ENCODE results near the gene SIPA1L3.

GRCh38 chr19:37926711-37927110 is 19.7 kb downstream of the SIPA1L3 start:
- TF ChIP-seq CTCF (conservative IDR thresholded peaks at IDR 0.05; ENCODE audit: low read depth in 2 of 2) = no peak
- no peak for TF ChIP-seq POLR2AphosphoS5 (IDR thresholded peaks at IDR 0.05; ENCODE audit: low read depth)
- no peak for TF ChIP-seq EZH2 (IDR thresholded peaks at IDR 0.05; ENCODE audit: low read depth, unreplicated experiment)
- no peak for TF ChIP-seq REST (IDR thresholded peaks at IDR 0.05; ENCODE audit: unreplicated experiment)
- TF ChIP-seq CREB1 (CRISPR knock-in tag; IDR thresholded peaks at IDR 0.05; ENCODE audit: low read depth) = no peak
- TF ChIP-seq ZNF331 (CRISPR knock-in tag; IDR thresholded peaks at IDR 0.05; ENCODE audit: low read depth) = no peak
- no peak for TF ChIP-seq EZH2phosphoT487 (IDR thresholded peaks at IDR 0.05; ENCODE audit: unreplicated experiment)
- TF ChIP-seq ZNF114 (CRISPR knock-in tag; IDR thresholded peaks at IDR 0.05) = no peak
- TF ChIP-seq, protein P1, sequence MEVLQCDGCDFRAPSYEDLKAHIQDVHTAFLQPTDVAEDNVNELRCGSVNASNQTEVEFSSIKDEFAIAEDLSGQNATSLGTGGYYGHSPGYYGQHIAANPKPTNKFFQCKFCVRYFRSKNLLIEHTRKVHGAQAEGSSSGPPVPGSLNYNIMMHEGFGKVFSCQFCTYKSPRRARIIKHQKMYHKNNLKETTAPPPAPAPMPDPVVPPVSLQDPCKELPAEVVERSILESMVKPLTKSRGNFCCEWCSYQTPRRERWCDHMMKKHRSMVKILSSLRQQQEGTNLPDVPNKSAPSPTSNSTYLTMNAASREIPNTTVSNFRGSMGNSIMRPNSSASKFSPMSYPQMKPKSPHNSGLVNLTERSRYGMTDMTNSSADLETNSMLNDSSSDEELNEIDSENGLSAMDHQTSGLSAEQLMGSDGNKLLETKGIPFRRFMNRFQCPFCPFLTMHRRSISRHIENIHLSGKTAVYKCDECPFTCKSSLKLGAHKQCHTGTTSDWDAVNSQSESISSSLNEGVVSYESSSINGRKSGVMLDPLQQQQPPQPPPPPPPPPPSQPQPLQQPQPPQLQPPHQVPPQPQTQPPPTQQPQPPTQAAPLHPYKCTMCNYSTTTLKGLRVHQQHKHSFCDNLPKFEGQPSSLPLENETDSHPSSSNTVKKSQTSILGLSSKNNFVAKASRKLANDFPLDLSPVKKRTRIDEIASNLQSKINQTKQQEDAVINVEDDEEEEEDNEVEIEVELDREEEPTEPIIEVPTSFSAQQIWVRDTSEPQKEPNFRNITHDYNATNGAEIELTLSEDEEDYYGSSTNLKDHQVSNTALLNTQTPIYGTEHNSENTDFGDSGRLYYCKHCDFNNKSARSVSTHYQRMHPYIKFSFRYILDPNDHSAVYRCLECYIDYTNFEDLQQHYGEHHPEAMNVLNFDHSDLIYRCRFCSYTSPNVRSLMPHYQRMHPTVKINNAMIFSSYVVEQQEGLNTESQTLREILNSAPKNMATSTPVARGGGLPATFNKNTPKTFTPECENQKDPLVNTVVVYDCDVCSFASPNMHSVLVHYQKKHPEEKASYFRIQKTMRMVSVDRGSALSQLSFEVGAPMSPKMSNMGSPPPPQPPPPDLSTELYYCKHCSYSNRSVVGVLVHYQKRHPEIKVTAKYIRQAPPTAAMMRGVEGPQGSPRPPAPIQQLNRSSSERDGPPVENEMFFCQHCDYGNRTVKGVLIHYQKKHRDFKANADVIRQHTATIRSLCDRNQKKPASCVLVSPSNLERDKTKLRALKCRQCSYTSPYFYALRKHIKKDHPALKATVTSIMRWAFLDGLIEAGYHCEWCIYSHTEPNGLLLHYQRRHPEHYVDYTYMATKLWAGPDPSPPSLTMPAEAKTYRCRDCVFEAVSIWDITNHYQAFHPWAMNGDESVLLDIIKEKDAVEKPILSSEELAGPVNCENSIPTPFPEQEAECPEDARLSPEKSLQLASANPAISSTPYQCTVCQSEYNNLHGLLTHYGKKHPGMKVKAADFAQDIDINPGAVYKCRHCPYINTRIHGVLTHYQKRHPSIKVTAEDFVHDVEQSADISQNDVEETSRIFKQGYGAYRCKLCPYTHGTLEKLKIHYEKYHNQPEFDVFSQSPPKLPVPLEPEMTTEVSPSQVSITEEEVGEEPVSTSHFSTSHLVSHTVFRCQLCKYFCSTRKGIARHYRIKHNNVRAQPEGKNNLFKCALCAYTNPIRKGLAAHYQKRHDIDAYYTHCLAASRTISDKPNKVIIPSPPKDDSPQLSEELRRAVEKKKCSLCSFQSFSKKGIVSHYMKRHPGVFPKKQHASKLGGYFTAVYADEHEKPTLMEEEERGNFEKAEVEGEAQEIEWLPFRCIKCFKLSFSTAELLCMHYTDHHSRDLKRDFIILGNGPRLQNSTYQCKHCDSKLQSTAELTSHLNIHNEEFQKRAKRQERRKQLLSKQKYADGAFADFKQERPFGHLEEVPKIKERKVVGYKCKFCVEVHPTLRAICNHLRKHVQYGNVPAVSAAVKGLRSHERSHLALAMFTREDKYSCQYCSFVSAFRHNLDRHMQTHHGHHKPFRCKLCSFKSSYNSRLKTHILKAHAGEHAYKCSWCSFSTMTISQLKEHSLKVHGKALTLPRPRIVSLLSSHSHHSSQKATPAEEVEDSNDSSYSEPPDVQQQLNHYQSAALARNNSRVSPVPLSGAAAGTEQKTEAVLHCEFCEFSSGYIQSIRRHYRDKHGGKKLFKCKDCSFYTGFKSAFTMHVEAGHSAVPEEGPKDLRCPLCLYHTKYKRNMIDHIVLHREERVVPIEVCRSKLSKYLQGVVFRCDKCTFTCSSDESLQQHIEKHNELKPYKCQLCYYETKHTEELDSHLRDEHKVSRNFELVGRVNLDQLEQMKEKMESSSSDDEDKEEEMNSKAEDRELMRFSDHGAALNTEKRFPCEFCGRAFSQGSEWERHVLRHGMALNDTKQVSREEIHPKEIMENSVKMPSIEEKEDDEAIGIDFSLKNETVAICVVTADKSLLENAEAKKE (CRISPR knock-in tag; IDR thresholded peaks at IDR 0.05) = no peak
- TF ChIP-seq NANOG (IDR thresholded peaks at IDR 0.05; ENCODE audit: borderline replicate concordance) = no peak
- TF ChIP-seq, protein P2, sequence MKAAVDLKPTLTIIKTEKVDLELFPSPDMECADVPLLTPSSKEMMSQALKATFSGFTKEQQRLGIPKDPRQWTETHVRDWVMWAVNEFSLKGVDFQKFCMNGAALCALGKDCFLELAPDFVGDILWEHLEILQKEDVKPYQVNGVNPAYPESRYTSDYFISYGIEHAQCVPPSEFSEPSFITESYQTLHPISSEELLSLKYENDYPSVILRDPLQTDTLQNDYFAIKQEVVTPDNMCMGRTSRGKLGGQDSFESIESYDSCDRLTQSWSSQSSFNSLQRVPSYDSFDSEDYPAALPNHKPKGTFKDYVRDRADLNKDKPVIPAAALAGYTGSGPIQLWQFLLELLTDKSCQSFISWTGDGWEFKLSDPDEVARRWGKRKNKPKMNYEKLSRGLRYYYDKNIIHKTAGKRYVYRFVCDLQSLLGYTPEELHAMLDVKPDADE (IDR thresholded peaks at IDR 0.05) = no peak
- TF ChIP-seq STAT1 (IDR thresholded peaks at IDR 0.05; ENCODE audit: unreplicated experiment) = no peak
- no peak for TF ChIP-seq JUNB (IDR thresholded peaks at IDR 0.05; ENCODE audit: unreplicated experiment)

All from GM23338 (cell line).